H1 (cell line): ENCODE results near the gene RBBP5. TPM values are rescaled to one million over a fixed set of nuclear protein-coding genes. Genes with fewer than 3 reads are reported as not detected.

Experiments
- CTCF ChIA-PET: fragments of 300-600 bp; sonication (Branson Sonifier 250); formaldehyde crosslinking; loops from one replicate; lab custom pipeline; 2021; ENCODE audit not compliant: partially characterized antibody; lab: Charles Lee
- POLR2A ChIA-PET: fragments of 300-600 bp; sonication (Branson Sonifier 250); formaldehyde crosslinking; loops from one replicate; lab custom pipeline; 2021; ENCODE audit warnings: inconsistent platforms; ENCODE audit not compliant: partially characterized antibody; lab: Charles Lee
- DNase-seq, 2 experiments: peaks; one replicate each; pipeline versions ENCODE4 v3.0.0 to v3.0.0-alpha.2; 2010 to 2022; ENCODE audit warnings: low spot score in 2 of 2, low read depth in 1 of 2, mixed read lengths in 1 of 2
- FAIRE-seq: peaks from 2 replicates; lab custom pipeline; 2011; peaks lifted over from hg19 to GRCh38; lab: Jason Lieb, UNC
- H2AFZ ChIP-seq: 2 replicates; pipeline ENCODE4 v1.8.1; 2012; ENCODE audit warnings: low read length, inconsistent platforms
- H2AK5ac ChIP-seq: 2 replicates; pipeline ENCODE4 v1.6.1; 2013; ENCODE audit warnings: low read depth, low read length
- H2BK120ac ChIP-seq: replicated peaks from 2 replicates; pipeline ENCODE3; 2013; ENCODE audit warnings: low read depth, low read length, inconsistent platforms
- H2BK12ac ChIP-seq: 2 replicates; pipeline ENCODE4 v1.6.1; 2013; ENCODE audit warnings: low read depth, low read length
- H2BK15ac ChIP-seq: 2 replicates; pipeline ENCODE4 v1.6.1; 2013; ENCODE audit warnings: low read length
- H2BK20ac ChIP-seq: 2 replicates; pipeline ENCODE4 v1.6.1; 2013; ENCODE audit warnings: low read length
- H2BK5ac ChIP-seq: 2 replicates; pipeline ENCODE4 v1.6.1; 2013; ENCODE audit warnings: low read depth, low read length
- H3K14ac ChIP-seq: 2 replicates; pipeline ENCODE4 v1.6.1; 2013; ENCODE audit warnings: inconsistent platforms; ENCODE audit not compliant: insufficient read length
- H3K18ac ChIP-seq: 2 replicates; pipeline ENCODE4 v1.6.1; 2013; ENCODE audit warnings: low read length; ENCODE audit errors: extremely low read depth
- H3K23ac ChIP-seq: 2 replicates; pipeline ENCODE4 v1.6.1; 2013; ENCODE audit warnings: inconsistent platforms; ENCODE audit not compliant: insufficient read length
- H3K23me2 ChIP-seq: 2 replicates; pipeline ENCODE4 v1.6.1; 2013; ENCODE audit warnings: low read depth, low read length
- H3K27ac ChIP-seq: 2 replicates; pipeline ENCODE4 v1.6.1; 2011; ENCODE audit warnings: low read depth, low read length, inconsistent platforms
- H3K27me3 ChIP-seq, 4 experiments: replicated peaks in 1 of 4; 1 replicate in 1 of 4; 2 replicates in 3 of 4; pipeline versions ENCODE4 v1.6.1 to v1.8.1; 2011 to 2013; ENCODE audit warnings: low read length in 3 of 4, mild to moderate bottlenecking in 3 of 4, inconsistent platforms in 2 of 4, mixed read lengths in 2 of 4, moderate library complexity in 1 of 4; ENCODE audit not compliant: control insufficient read depth in 3 of 4, insufficient read depth in 3 of 4; ENCODE audit errors: extremely low read depth in 1 of 4
- H3K36me3 ChIP-seq, 4 experiments: 2 replicates each; pipeline versions ENCODE4 v1.6.1 to v1.8.1; 2011 to 2013; ENCODE audit warnings: mild to moderate bottlenecking in 4 of 4, low read length in 3 of 4, moderate library complexity in 2 of 4, control low read depth in 1 of 4, inconsistent platforms in 1 of 4; ENCODE audit not compliant: insufficient read depth in 4 of 4, control insufficient read depth in 2 of 4
- H3K4ac ChIP-seq: replicated peaks from 2 replicates; pipeline ENCODE3; 2013; ENCODE audit warnings: low read length, low read depth, mixed read lengths, inconsistent platforms; ENCODE audit not compliant: insufficient read length
- H3K4me1 ChIP-seq, 4 experiments: replicated peaks in 1 of 4; 1 replicate in 1 of 4; 2 replicates in 3 of 4; pipeline versions ENCODE4 v1.6.1 to v1.8.1; 2011 to 2013; ENCODE audit warnings: low read length in 3 of 4, inconsistent platforms in 2 of 4, mixed read lengths in 1 of 4; ENCODE audit not compliant: insufficient read depth in 4 of 4, control insufficient read depth in 3 of 4
- H3K4me2 ChIP-seq, 2 experiments: 2 replicates each; pipeline versions ENCODE4 v1.6.1 to v1.8.1; 2011 to 2013; ENCODE audit warnings: low read depth in 2 of 2, low read length in 2 of 2, control low read depth in 1 of 2, inconsistent platforms in 1 of 2, mild to moderate bottlenecking in 1 of 2; ENCODE audit not compliant: insufficient read depth in 1 of 2
- H3K4me3 ChIP-seq, 4 experiments: fragments of 200-600, 300-600 bp in 1 of 4; sonication (generic), shearing (Covaris generic), sonication (Bioruptor Twin) in 1 of 4; 2 replicates each; pipeline versions ENCODE4 v1.5.1 to v1.8.1; 2011 to 2016; ENCODE audit warnings: low read length in 4 of 4, low read depth in 3 of 4, control low read depth in 2 of 4, inconsistent platforms in 2 of 4, mild to moderate bottlenecking in 2 of 4, mixed read lengths in 1 of 4, moderate library complexity in 1 of 4; ENCODE audit not compliant: insufficient read depth in 2 of 4; ENCODE audit errors: extremely low read depth in 1 of 4
- H3K56ac ChIP-seq: replicated peaks from 2 replicates; pipeline ENCODE3; 2013; ENCODE audit warnings: low read depth, mild to moderate bottlenecking, mixed read lengths, low read length, inconsistent platforms; ENCODE audit not compliant: insufficient read length
- H3K79me1 ChIP-seq: 2 replicates; pipeline ENCODE4 v1.6.1; 2013; ENCODE audit warnings: low read depth, low read length, control low read depth
- H3K79me2 ChIP-seq, 2 experiments: 2 replicates each; pipeline versions ENCODE4 v1.6.1 to v1.8.1; 2012 to 2013; ENCODE audit warnings: low read length in 2 of 2, mild to moderate bottlenecking in 2 of 2, inconsistent platforms in 1 of 2; ENCODE audit not compliant: insufficient read depth in 2 of 2, control insufficient read depth in 1 of 2
- H3K9ac ChIP-seq, 4 experiments: replicated peaks in 1 of 4; 1 replicate in 1 of 4; 2 replicates in 3 of 4; pipeline versions ENCODE4 v1.6.1 to v1.8.1; 2011 to 2013; ENCODE audit warnings: low read depth in 3 of 4, low read length in 3 of 4, control low read depth in 2 of 4, mild to moderate bottlenecking in 2 of 4, moderate library complexity in 2 of 4, inconsistent platforms in 1 of 4; ENCODE audit errors: extremely low read depth in 1 of 4
- H3K9me3 ChIP-seq, 2 experiments: 2 replicates each; pipeline versions ENCODE4 v1.6.1 to v1.8.1; 2012 to 2013; ENCODE audit warnings: mild to moderate bottlenecking in 2 of 2, moderate library complexity in 2 of 2, control low read depth in 1 of 2, inconsistent platforms in 1 of 2, low read depth in 1 of 2, low read length in 1 of 2, mixed read lengths in 1 of 2; ENCODE audit not compliant: insufficient read depth in 2 of 2
- H4K20me1 ChIP-seq, 2 experiments: replicated peaks in 1 of 2; 2 replicates each; pipeline versions ENCODE3 to v1.8.1; 2011 to 2013; ENCODE audit warnings: inconsistent platforms in 2 of 2, low read length in 2 of 2, mild to moderate bottlenecking in 1 of 2; ENCODE audit not compliant: insufficient read depth in 2 of 2, control insufficient read depth in 1 of 2
- H4K5ac ChIP-seq: 2 replicates; pipeline ENCODE4 v1.6.1; 2013; ENCODE audit warnings: low read length, low read depth, mixed read lengths, inconsistent platforms; ENCODE audit not compliant: insufficient read length
- H4K8ac ChIP-seq: 2 replicates; pipeline ENCODE4 v1.8.0; 2013; ENCODE audit warnings: mild to moderate bottlenecking, moderate library complexity, low read length, inconsistent platforms; ENCODE audit not compliant: insufficient read depth; ENCODE audit errors: extremely low read depth
- H4K91ac ChIP-seq: replicated peaks from 2 replicates; pipeline ENCODE3; 2013; ENCODE audit warnings: low read length, mixed read lengths, inconsistent platforms; ENCODE audit not compliant: insufficient read length
- CBX5 ChIP-seq: fragments of 300-800, 300-1000 bp; sonication (generic); IDR thresholded peaks from 2 replicates; pipeline ENCODE4 v1.7.1; 2016; ENCODE audit warnings: antibody characterized with exemption, low read length, low read depth
- CHD2 ChIP-seq: IDR thresholded peaks from 2 replicates; pipeline ENCODE4 v1.6.1; 2012; ENCODE audit warnings: low read length, improper control_type of control experiment
- CTBP2 ChIP-seq: IDR thresholded peaks from 2 replicates; pipeline ENCODE4 v1.7.0; 2011; ENCODE audit warnings: borderline replicate concordance, mild to moderate bottlenecking, moderate library complexity, mixed read lengths, low read length; ENCODE audit not compliant: insufficient read depth, insufficient read length
- EGR1 ChIP-seq: IDR thresholded peaks from 2 replicates; pipeline ENCODE4 v1.6.1; 2011; ENCODE audit warnings: low read depth, low read length, borderline replicate concordance
- HDAC2 ChIP-seq, 2 experiments: fragments of 300-600 bp in 1 of 2; sonication (generic) in 1 of 2; IDR thresholded peaks; 2 replicates each; pipeline ENCODE4 v1.6.1; 2011 to 2012; ENCODE audit warnings: low read depth in 2 of 2, low read length in 2 of 2, mild to moderate bottlenecking in 2 of 2, moderate library complexity in 2 of 2, borderline replicate concordance in 1 of 2, inconsistent platforms in 1 of 2
- POU5F1 ChIP-seq: IDR thresholded peaks from 2 replicates; pipeline ENCODE4 v1.6.1; 2011; ENCODE audit warnings: low read depth, mild to moderate bottlenecking, low read length, moderate library complexity
- RFX5 ChIP-seq: IDR thresholded peaks from 2 replicates; pipeline ENCODE4 v1.6.1; 2011; ENCODE audit warnings: low read depth, low read length, improper control_type of control experiment, borderline replicate concordance
- SP1 ChIP-seq: IDR thresholded peaks from 2 replicates; pipeline ENCODE4 v1.6.1; 2011; ENCODE audit warnings: low read depth, low read length
- SUZ12 ChIP-seq: fragments of 200-600 bp; sonication (generic); IDR thresholded peaks from 2 replicates; pipeline ENCODE4 v1.6.1; 2012; ENCODE audit warnings: mild to moderate bottlenecking, inconsistent platforms, low read length, moderate library complexity, mixed read lengths
- TCF12 ChIP-seq: IDR thresholded peaks from 2 replicates; pipeline ENCODE4 v1.6.1; 2011; ENCODE audit warnings: low read depth, mild to moderate bottlenecking, low read length
- ZNF274 ChIP-seq: IDR thresholded peaks from 2 replicates; pipeline ENCODE4 v1.7.0; 2012; ENCODE audit warnings: low read length, borderline replicate concordance; ENCODE audit errors: extremely low read depth
- WGBS, 2 experiments: shearing (Covaris generic) in 1 of 2; methylation state at CpG; one replicate each; pipeline versions ENCODE4 v1.1.6 to v1.1.7; 2013 to 2015; ENCODE audit warnings: low lambda C conversion rate in 2 of 2, mixed read lengths in 2 of 2, inconsistent platforms in 1 of 2, low coverage in 1 of 2, missing lambda C conversion rate in 1 of 2; ENCODE audit not compliant: insufficient replicate concordance in 2 of 2, insufficient coverage in 1 of 2, insufficient read length in 1 of 2; ENCODE audit errors: extremely low coverage in 1 of 2, missing lambda C conversion rate in 1 of 2; 5-methylcytosine and 5-hydroxymethylcytosine counted together
- polyA plus RNA-seq, 7 experiments: library from polyadenylated mRNA; depleted of rRNA in 3 of 7; stranded (reverse) in 5 of 7; unstranded in 2 of 7; fragments of >200 nt in 5 of 7; fragments of 200-250 nt in 2 of 7; gene quantifications; 1 replicate in 5 of 7; 2 replicates in 1 of 7; 4 replicates in 1 of 7; pipeline versions ENCODE4 v1.2.1 to v1.2.3, GENCODE V29; 2011 to 2013; ENCODE audit warnings: missing spikeins in 2 of 7, mixed read lengths in 2 of 7
- total RNA-seq: library from RNA; stranded (reverse); fragmentation: NEBNext Ultra II Directional; extraction: Animal tissue kit (Norgen Biotek cat#: 25700); gene quantifications from 2 replicates; pipeline ENCODE4 v1.2.1, GENCODE V29; 2021
- TF ChIP-seq, protein P1 (sequence below): IDR thresholded peaks from 2 replicates; pipeline ENCODE4 v1.6.1; 2011; ENCODE audit warnings: low read depth, mild to moderate bottlenecking, low read length; ENCODE audit not compliant: insufficient read depth

RBBP5 gene
- total and polyA plus RNA-seq, 2 of the 8 experiments (the other 6 are each of a cell fraction or from before 2014, with no cell fraction given): 6.7 to 21.5 TPM

GRCh38 chr1:205091043-205091740 lies 30.6 kb downstream of the RBBP5 start:
- CTCF ChIA-PET: interaction anchor here (0.6 to 1.5 kb wide), 4 partner anchors 16 to 165 kb away, joined by 3 to 4 read pairs (median 3); no protein-coding TSS in a partner anchor
- Histone ChIP-seq H2BK120ac (no peak overlapping the region), H3K4me1 (no peaks in the 10 kb centered on the region), H2AFZ (no peak overlapping the region), H3K4me3 (no peak overlapping the region), H2BK20ac (no peak overlapping the region), H2AK5ac (no peak overlapping the region), H3K56ac (no peak overlapping the region), H2BK15ac (no peak overlapping the region), H3K27ac (no peak overlapping the region), H3K79me2 (no peaks in the 10 kb centered on the region), H3K18ac (no peak overlapping the region), H4K20me1 (no peaks in the 10 kb centered on the region), H3K23me2 (no peaks in the 10 kb centered on the region), H4K5ac (no peak overlapping the region), H3K9ac (no peak overlapping the region), H4K91ac (no peak overlapping the region), H3K27me3 (no peaks in the 10 kb centered on the region), H4K8ac (no peak overlapping the region), H3K79me1 (no peaks in the 10 kb centered on the region), H3K4me2 (no peak overlapping the region), H3K14ac (no peak overlapping the region), H3K4ac (no peak overlapping the region), H2BK12ac (no peak overlapping the region), H2BK5ac (no peak overlapping the region), H3K36me3 (peaks cover 5 to 54% (median 40%) of the 10 kb centered on the region in 4 experiments), H3K23ac (no peak overlapping the region), H3K9me3 (no peaks in the 10 kb centered on the region)
- WGBS, 2 experiments: 84% methylated on average over 4 of the region's 4 CpGs; no CpG with 5 or more reads in 1 of the 2 experiments
- DNase-seq: no peak
- FAIRE-seq: no peak
- POLR2A ChIA-PET: interaction anchor here (1.0 kb wide), 2 partner anchors 9 to 13 kb away, joined by 3 read pairs; no protein-coding TSS in a partner anchor
- TF ChIP-seq CTBP2 (no peak), HDAC2 (IDR thresholded peaks at IDR 0.05; ENCODE audit: borderline replicate concordance in 1 of 2, low read depth in 2 of 2, low read length in 2 of 2) (no peak), ZNF274 (no peak), TCF12 (no peak), RFX5 (no peak), SUZ12 (no peak), EGR1 (no peak), POU5F1 (no peak), CBX5 (no peak), SP1 (no peak), CHD2 (no peak)
- TF ChIP-seq, protein P1, sequence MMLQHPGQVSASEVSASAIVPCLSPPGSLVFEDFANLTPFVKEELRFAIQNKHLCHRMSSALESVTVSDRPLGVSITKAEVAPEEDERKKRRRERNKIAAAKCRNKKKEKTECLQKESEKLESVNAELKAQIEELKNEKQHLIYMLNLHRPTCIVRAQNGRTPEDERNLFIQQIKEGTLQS: no peak
